MCF 10A (cell line): Measurements from ENCODE around the gene ABHD1. TPM values are rescaled to one million over a fixed set of nuclear protein-coding genes. Genes with fewer than 3 reads are reported as not detected.

Experiments used
- BruUV-seq: library from RNA; stranded (reverse); fragments of 400-500 nt; replicated peaks from 2 replicates; lab custom pipeline; 2021; lab: Mats Ljungman, UMichigan
- CTCF ChIA-PET: fragments of 300-600 bp; sonication (Branson Sonifier 250); formaldehyde crosslinking; extraction: SDS; loops from one replicate; lab custom pipeline; 2021; ENCODE audit warnings: antibody characterized with exemption, inconsistent platforms; lab: Yijun Ruan, JAX
- POLR2A ChIA-PET: fragments of 300-600, 350-650 bp; sonication (Branson Sonifier 250); formaldehyde crosslinking; extraction: SDS; loops from one replicate; lab custom pipeline; 2020; ENCODE audit warnings: antibody characterized with exemption, inconsistent platforms; lab: Yijun Ruan, JAX
- DNase-seq: peaks from one replicate; pipeline ENCODE4 v3.0.0-alpha.2; 2018; ENCODE audit not compliant: unreplicated experiment
- H3K27ac Mint-ChIP-seq: one replicate; pipeline ENCODE4 v1.8.0; 2022; ENCODE audit warnings: mild to moderate bottlenecking, low read depth, mixed read lengths; ENCODE audit not compliant: unreplicated experiment
- H3K27me3 Mint-ChIP-seq: one replicate; pipeline ENCODE4 v1.8.0; 2022; ENCODE audit warnings: mixed read lengths; ENCODE audit not compliant: insufficient read depth, unreplicated experiment
- H3K36me3 Mint-ChIP-seq: one replicate; pipeline ENCODE4 v1.8.0; 2022; ENCODE audit warnings: mild to moderate bottlenecking, moderate library complexity, mixed read lengths; ENCODE audit not compliant: insufficient read depth, unreplicated experiment
- H3K4me1 Mint-ChIP-seq: one replicate; pipeline ENCODE4 v1.8.0; 2022; ENCODE audit warnings: mixed read lengths; ENCODE audit not compliant: insufficient read depth, unreplicated experiment
- H3K4me3 Mint-ChIP-seq: one replicate; pipeline ENCODE4 v1.8.0; 2022; ENCODE audit warnings: mild to moderate bottlenecking, moderate library complexity, mixed read lengths; ENCODE audit not compliant: unreplicated experiment
- H3K9me3 Mint-ChIP-seq: one replicate; pipeline ENCODE4 v1.8.0; 2022; ENCODE audit warnings: mixed read lengths; ENCODE audit not compliant: unreplicated experiment
- CTCF ChIP-seq: fragments of 200-600 bp; IDR thresholded peaks from one replicate; pipeline ENCODE4 v1.8.0; 2022; ENCODE audit warnings: antibody characterized with exemption, mild to moderate bottlenecking; ENCODE audit not compliant: unreplicated experiment
- intact Hi-C: fragments of 100-400 bp; cut with micrococcal nuclease; formaldehyde crosslinking; loops from 2 replicates; pipeline ENCODE4 v1.14.1; 2022
- total RNA-seq: library from RNA; stranded (reverse); gene quantifications from 2 replicates; pipeline ENCODE4 v1.2.3, GENCODE V29; 2022

Gene ABHD1
- total RNA-seq, 1 experiment from 2014 or later: not detected

GRCh38 chr2:27091746-27092695, 31.6 kb upstream of the ABHD1 start:
- no peak overlapping the region for H3K27ac Mint-ChIP-seq
- no peak for TF ChIP-seq CTCF
- no peaks in the 10 kb centered on the region for H3K4me1 Mint-ChIP-seq
- ChIA-PET CTCF (interaction anchor here (1.2 kb wide), 1 partner anchor 8 kb away, joined by 4 read pairs; no protein-coding TSS in a partner anchor), POLR2A (no interaction called here)
- no peak for DNase-seq
- H3K36me3 Mint-ChIP-seq: no peaks in the 10 kb centered on the region
- H3K4me3 Mint-ChIP-seq: no peak overlapping the region
- intact Hi-C loops: no loop called here
- no peaks in the 10 kb centered on the region for H3K27me3 Mint-ChIP-seq
- H3K9me3 Mint-ChIP-seq: no peaks in the 10 kb centered on the region
- no TSS peak for BruUV-seq

- Mint-ChIP-seq H3K27ac (no peak overlapping the region), H3K27me3 (no peaks in the 10 kb centered on the region), H3K4me3 (no peak overlapping the region), H3K36me3 (no peaks in the 10 kb centered on the region), H3K9me3 (no peaks in the 10 kb centered on the region), H3K4me1 (no peaks in the 10 kb centered on the region)
- TF ChIP-seq CTCF: no peak
- no TSS peak for BruUV-seq
- CTCF ChIA-PET: no interaction called here
- no peak for DNase-seq
- POLR2A ChIA-PET: interaction anchor here (0.9 kb wide), 1 partner anchor 190 kb away, joined by 3 read pairs; the partner anchor contains the start of gene TRIM54
- intact Hi-C loops: no loop called here
Observed at GRCh38 chr2:27092696-27093429, 30.8 kb upstream of the ABHD1 start.

GRCh38 chr2:27093430-27094352, 29.9 kb upstream of the ABHD1 start:
- no peak overlapping the region for H3K27ac Mint-ChIP-seq
- CTCF ChIA-PET: interaction anchor here (0.6 to 10.4 kb wide), 2 partner anchors 10 to 187 kb away, joined by 3 to 96 read pairs; partner anchors contain the start of gene TRIM54
- intact Hi-C loops: no loop called here

More at GRCh38 chr2:27093430-27094352, 29.9 kb upstream of the ABHD1 start:
- Mint-ChIP-seq H3K4me3 (no peak overlapping the region), H3K9me3 (no peaks in the 10 kb centered on the region), H3K4me1 (no peaks in the 10 kb centered on the region), H3K36me3 (no peaks in the 10 kb centered on the region), H3K27me3 (no peaks in the 10 kb centered on the region)
- BruUV-seq: no TSS peak
- TF ChIP-seq CTCF: no peak
- POLR2A ChIA-PET: interaction anchor here (0.9 kb wide), 1 partner anchor 189 kb away, joined by 3 read pairs; the partner anchor contains the start of gene TRIM54
- no peak for DNase-seq
